DND-41 (cell line): ENCODE results near the gene CCDC102A.

Source experiments
- ATAC-seq: fragments of 200-7000 bp; cut with Tn5 transposase; 3 replicates; pipeline ENCODE4 v1.9.1; 2021; ENCODE audit warnings: low read depth; ENCODE audit not compliant: insufficient read depth
- DNase-seq: peaks from one replicate; pipeline ENCODE4 v3.0.0-alpha.2; 2020
- H2AFZ ChIP-seq: 2 replicates; pipeline ENCODE4 v1.6.0; 2012; ENCODE audit warnings: low read depth, low read length
- H3K27ac ChIP-seq: 2 replicates; pipeline ENCODE4 v1.5.1; 2012; ENCODE audit warnings: low read length, inconsistent platforms
- H3K27me3 ChIP-seq: fragments of 200-600 bp; sonication (generic); 2 replicates; pipeline ENCODE4 v1.6.0; 2012; ENCODE audit warnings: low read length, mild to moderate bottlenecking, inconsistent platforms; ENCODE audit not compliant: insufficient read depth, poor library complexity
- H3K36me3 ChIP-seq: 2 replicates; pipeline ENCODE4 v1.5.1; 2012; ENCODE audit warnings: low read length, inconsistent platforms; ENCODE audit not compliant: insufficient read depth
- H3K4me1 ChIP-seq: 2 replicates; pipeline ENCODE4 v1.5.1; 2012; ENCODE audit warnings: mild to moderate bottlenecking, low read length; ENCODE audit not compliant: insufficient read depth
- H3K4me2 ChIP-seq: 2 replicates; pipeline ENCODE4 v1.6.0; 2012; ENCODE audit warnings: mild to moderate bottlenecking, moderate library complexity, low read length, inconsistent platforms; ENCODE audit not compliant: insufficient read depth
- H3K4me3 ChIP-seq, 2 experiments: fragments of 200-600 bp in 1 of 2; shearing (Covaris generic) in 1 of 2; 2 replicates each; pipeline ENCODE4 v1.5.1; 2012 to 2016; ENCODE audit warnings: inconsistent platforms in 2 of 2, low read length in 2 of 2, mild to moderate bottlenecking in 2 of 2, low read depth in 1 of 2, moderate library complexity in 1 of 2
- H3K79me2 ChIP-seq: 2 replicates; pipeline ENCODE4 v1.6.0; 2012; ENCODE audit warnings: low read length, inconsistent platforms; ENCODE audit not compliant: insufficient read depth
- H3K9ac ChIP-seq: 2 replicates; pipeline ENCODE4 v1.6.0; 2012; ENCODE audit warnings: low read depth, mild to moderate bottlenecking, inconsistent platforms, low read length, moderate library complexity
- H3K9me3 ChIP-seq: 2 replicates; pipeline ENCODE4 v1.5.1; 2012; ENCODE audit warnings: low read length, moderate library complexity, mild to moderate bottlenecking, inconsistent platforms; ENCODE audit not compliant: insufficient read depth, severe bottlenecking
- H4K20me1 ChIP-seq: 2 replicates; pipeline ENCODE4 v1.6.0; 2012; ENCODE audit warnings: low read length; ENCODE audit not compliant: insufficient read depth
- EZH2 ChIP-seq: IDR thresholded peaks from 3 replicates; pipeline ENCODE4 v1.6.1; 2012; ENCODE audit warnings: borderline replicate concordance, low read depth, mild to moderate bottlenecking, moderate library complexity, low read length, inconsistent platforms; ENCODE audit not compliant: severe bottlenecking
- TF ChIP-seq, protein P1 (sequence below): IDR thresholded peaks from 2 replicates; pipeline ENCODE4 v1.5.1; 2012; ENCODE audit warnings: borderline replicate concordance, low read length, moderate library complexity, mild to moderate bottlenecking; ENCODE audit not compliant: poor library complexity, severe bottlenecking; ENCODE audit errors: extremely low read depth

The CCDC102A gene

DNA sequence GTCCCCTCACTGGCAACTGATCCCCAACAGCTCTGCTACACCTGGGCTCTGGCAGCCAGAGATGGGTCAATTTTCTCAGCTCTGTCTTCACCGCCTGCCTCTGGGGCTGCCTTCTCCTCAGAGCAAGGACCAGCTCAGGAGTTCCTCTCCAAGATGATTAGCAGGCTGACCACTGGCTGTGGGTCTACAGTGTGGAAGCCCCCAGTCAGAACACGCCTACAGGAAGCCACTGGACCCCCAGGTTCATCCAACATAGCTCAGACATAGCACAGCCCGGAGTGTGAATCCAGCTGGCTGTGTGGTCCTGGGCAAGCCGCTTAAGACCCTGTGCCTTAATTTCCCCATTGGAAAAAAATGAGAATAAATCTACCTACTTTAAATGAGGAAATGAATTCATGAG, 55.0 kb downstream of the CCDC102A start:
- Histone ChIP-seq H3K4me1 (peaks cover 13% of the 10 kb centered on the region), H2AFZ (no peak overlapping the region), H4K20me1 (peaks cover 15% of the 10 kb centered on the region; the same call in 1 of the 2 replicates), H3K79me2 (no peaks in the 10 kb centered on the region), H3K4me3 (no peak overlapping the region), H3K36me3 (no peaks in the 10 kb centered on the region), H3K9ac (no peak overlapping the region), H3K27ac (no peak overlapping the region), H3K9me3 (no peaks in the 10 kb centered on the region), H3K27me3 (no peaks in the 10 kb centered on the region), H3K4me2 (no peak overlapping the region)
- TF ChIP-seq EZH2: no peak
- TF ChIP-seq, protein P1, sequence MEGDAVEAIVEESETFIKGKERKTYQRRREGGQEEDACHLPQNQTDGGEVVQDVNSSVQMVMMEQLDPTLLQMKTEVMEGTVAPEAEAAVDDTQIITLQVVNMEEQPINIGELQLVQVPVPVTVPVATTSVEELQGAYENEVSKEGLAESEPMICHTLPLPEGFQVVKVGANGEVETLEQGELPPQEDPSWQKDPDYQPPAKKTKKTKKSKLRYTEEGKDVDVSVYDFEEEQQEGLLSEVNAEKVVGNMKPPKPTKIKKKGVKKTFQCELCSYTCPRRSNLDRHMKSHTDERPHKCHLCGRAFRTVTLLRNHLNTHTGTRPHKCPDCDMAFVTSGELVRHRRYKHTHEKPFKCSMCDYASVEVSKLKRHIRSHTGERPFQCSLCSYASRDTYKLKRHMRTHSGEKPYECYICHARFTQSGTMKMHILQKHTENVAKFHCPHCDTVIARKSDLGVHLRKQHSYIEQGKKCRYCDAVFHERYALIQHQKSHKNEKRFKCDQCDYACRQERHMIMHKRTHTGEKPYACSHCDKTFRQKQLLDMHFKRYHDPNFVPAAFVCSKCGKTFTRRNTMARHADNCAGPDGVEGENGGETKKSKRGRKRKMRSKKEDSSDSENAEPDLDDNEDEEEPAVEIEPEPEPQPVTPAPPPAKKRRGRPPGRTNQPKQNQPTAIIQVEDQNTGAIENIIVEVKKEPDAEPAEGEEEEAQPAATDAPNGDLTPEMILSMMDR: no peak
- no peak for DNase-seq
- no peak for ATAC-seq

DNA sequence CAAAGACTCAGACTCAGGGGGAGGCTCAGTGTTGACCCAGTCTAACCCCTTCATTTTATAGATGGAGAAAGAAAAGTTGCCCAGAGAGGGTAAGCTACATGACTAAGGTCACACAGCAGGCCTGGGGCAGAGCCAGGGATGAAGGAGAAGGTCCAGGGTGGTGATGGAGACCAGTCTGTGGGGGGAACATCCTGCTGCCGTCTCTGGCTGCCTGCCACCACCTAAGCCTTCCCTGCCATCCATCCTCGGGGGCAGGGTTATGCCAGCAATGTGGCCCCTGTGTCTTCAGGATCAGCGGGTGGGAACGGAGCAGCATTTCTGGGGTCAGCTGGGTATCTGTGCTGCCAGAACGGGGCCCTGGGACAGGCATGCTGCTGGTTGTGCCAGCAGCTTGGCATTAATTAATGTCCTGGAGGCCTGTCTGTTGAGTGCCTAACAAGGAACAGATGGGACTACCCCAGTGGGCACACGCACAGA, 55.6 kb downstream of the CCDC102A start:
- Histone ChIP-seq H3K27me3 (no peaks in the 10 kb centered on the region), H3K36me3 (no peaks in the 10 kb centered on the region), H3K4me2 (no peak overlapping the region), H3K9ac (no peak overlapping the region), H3K9me3 (no peaks in the 10 kb centered on the region), H3K4me1 (peaks cover 9% of the 10 kb centered on the region), H3K79me2 (no peaks in the 10 kb centered on the region), H3K27ac (no peak overlapping the region), H2AFZ (no peak overlapping the region), H4K20me1 (peaks cover 15% of the 10 kb centered on the region; the same call in 1 of the 2 replicates), H3K4me3 (no peak overlapping the region)
- TF ChIP-seq EZH2: no peak
- TF ChIP-seq, protein P1: no peak
- DNase-seq (no peak), ATAC-seq (no peak)

- Histone ChIP-seq H3K4me1 (peaks cover 3% of the 10 kb centered on the region; the same call in 1 of the 2 replicates), H4K20me1 (peaks cover 10% of the 10 kb centered on the region; the same call in 1 of the 2 replicates), H3K9me3 (no peaks in the 10 kb centered on the region), H3K27me3 (no peaks in the 10 kb centered on the region), H2AFZ (no peak overlapping the region), H3K4me2 (no peak overlapping the region), H3K79me2 (no peaks in the 10 kb centered on the region), H3K27ac (no peak overlapping the region), H3K9ac (no peak overlapping the region), H3K4me3 (no peak overlapping the region), H3K36me3 (no peaks in the 10 kb centered on the region)
- ATAC-seq (no peak), DNase-seq (no peak)
- TF ChIP-seq EZH2: no peak
- TF ChIP-seq, protein P1: no peak
These were observed 56.2 kb downstream of the CCDC102A start for GRCh38 chr16:57479976-57480753.
